SK-N-SH (cell line): Measurements from ENCODE around the gene CNTNAP2. TPM values are rescaled to one million over a fixed set of nuclear protein-coding genes. Genes with fewer than 3 reads are reported as not detected.

Experiments used
- CTCF ChIA-PET: fragments of 300-600, 350-600 bp; formaldehyde crosslinking; extraction: SDS; loops from one replicate; lab custom pipeline; 2021; lab: Yijun Ruan, JAX
- POLR2A ChIA-PET: fragments of 350-600 bp; sonication (Branson Sonifier 250); formaldehyde crosslinking; extraction: SDS; loops from one replicate; lab custom pipeline; 2020; ENCODE audit warnings: antibody characterized with exemption, inconsistent platforms; lab: Yijun Ruan, JAX
- DNase-seq: peaks from one replicate; pipeline ENCODE4 v3.0.0; 2012
- H2AFZ ChIP-seq: fragments of 200-600 bp; sonication (generic); 2 replicates; pipeline ENCODE4 v1.8.1; 2016; ENCODE audit warnings: antibody characterized with exemption, mild to moderate bottlenecking, low read depth
- H3F3A ChIP-seq: fragments of 200-600 bp; sonication (generic); replicated peaks from 2 replicates; pipeline ENCODE3; 2016; ENCODE audit warnings: antibody characterized with exemption, mild to moderate bottlenecking; ENCODE audit not compliant: insufficient read depth
- H3K27ac ChIP-seq, 2 experiments: fragments of 200-500 bp in 1 of 2; fragments of 200-600 bp in 1 of 2; sonication (Bioruptor generic) in 1 of 2; sonication (generic), shearing (Covaris generic) in 1 of 2; 2 replicates each; pipeline versions ENCODE4 v1.5.1 to v1.6.1; 2014 to 2016; ENCODE audit warnings: low read depth in 2 of 2, inconsistent platforms in 1 of 2, low read length in 1 of 2, mild to moderate bottlenecking in 1 of 2, mixed read lengths in 1 of 2
- H3K27me3 ChIP-seq: fragments of 200-600 bp; sonication (generic), shearing (Covaris generic); 2 replicates; pipeline ENCODE4 v1.6.1; 2016; ENCODE audit warnings: mixed run types; ENCODE audit not compliant: insufficient read depth
- H3K36me3 ChIP-seq, 2 experiments: fragments of 200-500 bp in 1 of 2; fragments of 200-600 bp in 1 of 2; sonication (Bioruptor generic) in 1 of 2; sonication (generic) in 1 of 2; replicated peaks in 1 of 2; 2 replicates each; pipeline versions ENCODE3 to v1.5.1; 2014 to 2016; ENCODE audit warnings: low read length in 1 of 2, mild to moderate bottlenecking in 1 of 2; ENCODE audit not compliant: insufficient read depth in 2 of 2, control insufficient read depth in 1 of 2
- H3K4me1 ChIP-seq, 2 experiments: fragments of 200-500 bp in 1 of 2; fragments of 200-600 bp in 1 of 2; sonication (Bioruptor generic) in 1 of 2; sonication (generic), shearing (Covaris generic) in 1 of 2; 2 replicates each; pipeline versions ENCODE4 v1.5.1 to v1.6.1; 2014 to 2016; ENCODE audit warnings: low read depth in 1 of 2, low read length in 1 of 2, mixed run types in 1 of 2; ENCODE audit not compliant: insufficient read depth in 2 of 2, control insufficient read depth in 1 of 2
- H3K4me2 ChIP-seq: fragments of 200-600 bp; sonication (generic), shearing (Covaris generic); 2 replicates; pipeline ENCODE4 v1.6.1; 2017; ENCODE audit warnings: mixed run types
- H3K4me3 ChIP-seq, 2 experiments: fragments of 200-500 bp in 1 of 2; fragments of 200-600 bp in 1 of 2; sonication (Bioruptor generic) in 1 of 2; sonication (generic), shearing (Covaris generic) in 1 of 2; 2 replicates each; pipeline versions ENCODE4 v1.5.1 to v1.8.1; 2014 to 2016; ENCODE audit warnings: low read depth in 2 of 2, inconsistent platforms in 1 of 2, low read length in 1 of 2, mild to moderate bottlenecking in 1 of 2, mixed read lengths in 1 of 2, moderate library complexity in 1 of 2
- H3K79me2 ChIP-seq: fragments of 200-600 bp; sonication (generic); 2 replicates; pipeline ENCODE4 v1.8.1; 2017; ENCODE audit warnings: mild to moderate bottlenecking; ENCODE audit not compliant: insufficient read depth
- H3K9ac ChIP-seq: fragments of 200-600 bp; sonication (generic); 2 replicates; pipeline ENCODE4 v1.6.1; 2017; ENCODE audit warnings: mixed run types
- H3K9me2 ChIP-seq: fragments of 200-600 bp; sonication (generic); 2 replicates; pipeline ENCODE4 v1.6.1; 2017; ENCODE audit warnings: mixed run types
- H3K9me3 ChIP-seq: fragments of 200-600 bp; sonication (generic); 2 replicates; pipeline ENCODE4 v1.6.1; 2017; ENCODE audit warnings: mixed run types, mild to moderate bottlenecking, moderate library complexity
- H4K20me1 ChIP-seq: fragments of 200-600 bp; sonication (generic); 2 replicates; pipeline ENCODE4 v1.6.1; 2017; ENCODE audit warnings: mild to moderate bottlenecking, mixed run types; ENCODE audit not compliant: insufficient read depth
- FOSL2 ChIP-seq: IDR thresholded peaks from 2 replicates; pipeline ENCODE4 v1.4.0; 2012; ENCODE audit warnings: low read depth, mild to moderate bottlenecking, moderate library complexity, borderline replicate concordance
- FOXJ3 ChIP-seq: sonication (generic); formaldehyde crosslinking; IDR thresholded peaks from 2 replicates; pipeline ENCODE4 v1.5.1; 2020; ENCODE audit warnings: mild to moderate bottlenecking, missing genetic modification reagents
- FOXM1 ChIP-seq: IDR thresholded peaks from 2 replicates; pipeline ENCODE4 v1.4.0; 2012; ENCODE audit warnings: low read depth, mild to moderate bottlenecking
- GABPA ChIP-seq: IDR thresholded peaks from 2 replicates; pipeline ENCODE4 v1.4.0; 2012; ENCODE audit warnings: low read depth, mild to moderate bottlenecking
- GATA2 ChIP-seq: sonication (generic); formaldehyde crosslinking; IDR thresholded peaks from 2 replicates; pipeline ENCODE4 v1.5.0; 2020; ENCODE audit warnings: mild to moderate bottlenecking, missing genetic modification reagents
- IRF3 ChIP-seq: fragments of 150-350 bp; IDR thresholded peaks from 2 replicates; pipeline ENCODE4 v1.6.1; 2016; ENCODE audit warnings: mild to moderate bottlenecking, low read depth, low read length
- JUND ChIP-seq: IDR thresholded peaks from 2 replicates; pipeline ENCODE4 v1.4.0; 2012
- MAX ChIP-seq: IDR thresholded peaks from 2 replicates; pipeline ENCODE4 v1.4.0; 2012; ENCODE audit warnings: low read depth
- MXI1 ChIP-seq: IDR thresholded peaks from 2 replicates; pipeline ENCODE4 v1.6.1; 2012; ENCODE audit warnings: mild to moderate bottlenecking, low read depth, low read length, improper control_type of control experiment
- NFIC ChIP-seq: IDR thresholded peaks from 2 replicates; pipeline ENCODE4 v1.4.0; 2012; ENCODE audit warnings: borderline replicate concordance
- NRF1 ChIP-seq: IDR thresholded peaks from 2 replicates; pipeline ENCODE4 v1.6.1; 2012; ENCODE audit warnings: low read depth, mild to moderate bottlenecking, low read length
- POLR2AphosphoS5 ChIP-seq: IDR thresholded peaks from 2 replicates; pipeline ENCODE4 v1.6.1; 2012; ENCODE audit warnings: low read depth, low read length
- RAD21 ChIP-seq: IDR thresholded peaks from 2 replicates; pipeline ENCODE4 v1.6.1; 2012; ENCODE audit warnings: mild to moderate bottlenecking, low read length
- RCOR1 ChIP-seq: fragments of 150-350 bp; IDR thresholded peaks from 2 replicates; pipeline ENCODE4 v1.6.1; 2017; ENCODE audit warnings: antibody characterized with exemption, low read length
- RXRA ChIP-seq: IDR thresholded peaks from 2 replicates; pipeline ENCODE4 v1.4.0; 2012; ENCODE audit warnings: low read depth, mild to moderate bottlenecking, borderline replicate concordance
- TAF1 ChIP-seq: IDR thresholded peaks from 2 replicates; pipeline ENCODE4 v1.6.1; 2012; ENCODE audit warnings: low read depth, mild to moderate bottlenecking, low read length, moderate library complexity, borderline replicate concordance
- TEAD4 ChIP-seq: IDR thresholded peaks from 2 replicates; pipeline ENCODE4 v1.4.0; 2012; ENCODE audit warnings: mild to moderate bottlenecking, borderline replicate concordance; ENCODE audit not compliant: insufficient read depth
- USF1 ChIP-seq: IDR thresholded peaks from 2 replicates; pipeline ENCODE4 v1.4.0; 2012; ENCODE audit warnings: low read depth, borderline replicate concordance
- YY1 ChIP-seq: IDR thresholded peaks from 2 replicates; pipeline ENCODE4 v1.4.0; 2012; ENCODE audit warnings: low read depth, mild to moderate bottlenecking
- WGBS: methylation state at CpG from one replicate; pipeline ENCODE4 v1.1.6; 2017; ENCODE audit warnings: low lambda C conversion rate; 5-methylcytosine and 5-hydroxymethylcytosine counted together
- polyA plus RNA-seq, 3 experiments: library from polyadenylated mRNA; depleted of rRNA; stranded (reverse); fragments of >200 nt; gene quantifications; 2 replicates each; pipeline ENCODE4 v1.2.3, GENCODE V29; 2012
- TF ChIP-seq, protein P1 (sequence below): IDR thresholded peaks from 2 replicates; pipeline ENCODE4 v1.4.0; 2012; ENCODE audit warnings: low read depth, borderline replicate concordance
- TF ChIP-seq, protein P2 (sequence below): IDR thresholded peaks from 2 replicates; pipeline ENCODE4; 2012

CNTNAP2 gene
- polyA plus RNA-seq, 1 of the 3 experiments (the other 2 are of a cell fraction): 3.4 TPM

DNA sequence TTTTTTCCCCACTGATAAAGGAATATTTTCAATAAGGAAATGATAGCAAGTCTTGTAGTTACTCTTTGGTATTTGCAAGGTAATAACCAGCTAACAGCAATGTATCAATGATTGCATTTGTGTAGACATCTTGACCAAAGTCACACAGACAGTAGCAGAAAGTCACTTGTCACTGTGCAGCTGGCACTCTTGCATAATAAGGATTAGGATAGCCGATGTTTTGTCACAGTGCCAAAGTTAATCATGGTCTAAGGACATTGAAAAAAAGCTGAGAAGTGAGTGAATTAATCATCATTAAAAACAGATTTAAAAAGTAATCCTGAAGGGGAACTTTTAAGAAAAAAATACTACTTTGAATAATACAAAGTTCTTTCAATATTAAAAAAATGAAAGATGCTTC lies 1639.7 kb downstream of the CNTNAP2 start:
- H3K79me2 ChIP-seq: no peaks in the 10 kb centered on the region
- H3K9me3 ChIP-seq: no peaks in the 10 kb centered on the region
- no peak for TF ChIP-seq USF1
- no peak for TF ChIP-seq FOXJ3
- no peak for TF ChIP-seq JUND
- TF ChIP-seq TAF1: no peak
- no peak for TF ChIP-seq IRF3
- TF ChIP-seq GATA2: no peak
- TF ChIP-seq MAX: no peak
- H3K4me1 ChIP-seq: peaks cover 0 to 6% of the 10 kb centered on the region in 2 experiments; a peak in 2 of 4 replicates
- DNase-seq: no peak
- H3K27ac ChIP-seq: no peak overlapping the region
- no peaks in the 10 kb centered on the region for H3K36me3 ChIP-seq
- ChIA-PET POLR2A (interaction anchor here (0.6 kb wide), 1 partner anchor 32 kb away, joined by 3 read pairs; no protein-coding TSS in a partner anchor), CTCF (interaction anchor here (0.6 kb wide), 1 partner anchor 11 kb away, joined by 3 read pairs; no protein-coding TSS in a partner anchor)
- no peak overlapping the region for H3K4me3 ChIP-seq
- no peak overlapping the region for H3K9ac ChIP-seq
- H3K27me3 ChIP-seq: no peaks in the 10 kb centered on the region
- WGBS: 11% methylated on average over 1 of the region's 1 CpG
- 0 out of 2 replicates have a peak overlapping the region, but pooled peaks have one; percentile 17 for H2AFZ ChIP-seq
- no peaks in the 10 kb centered on the region for H4K20me1 ChIP-seq
- no peak overlapping the region for H3K4me2 ChIP-seq
- H3F3A ChIP-seq: no peaks in the 10 kb centered on the region
- H3K9me2 ChIP-seq: no peaks in the 10 kb centered on the region

DNA sequence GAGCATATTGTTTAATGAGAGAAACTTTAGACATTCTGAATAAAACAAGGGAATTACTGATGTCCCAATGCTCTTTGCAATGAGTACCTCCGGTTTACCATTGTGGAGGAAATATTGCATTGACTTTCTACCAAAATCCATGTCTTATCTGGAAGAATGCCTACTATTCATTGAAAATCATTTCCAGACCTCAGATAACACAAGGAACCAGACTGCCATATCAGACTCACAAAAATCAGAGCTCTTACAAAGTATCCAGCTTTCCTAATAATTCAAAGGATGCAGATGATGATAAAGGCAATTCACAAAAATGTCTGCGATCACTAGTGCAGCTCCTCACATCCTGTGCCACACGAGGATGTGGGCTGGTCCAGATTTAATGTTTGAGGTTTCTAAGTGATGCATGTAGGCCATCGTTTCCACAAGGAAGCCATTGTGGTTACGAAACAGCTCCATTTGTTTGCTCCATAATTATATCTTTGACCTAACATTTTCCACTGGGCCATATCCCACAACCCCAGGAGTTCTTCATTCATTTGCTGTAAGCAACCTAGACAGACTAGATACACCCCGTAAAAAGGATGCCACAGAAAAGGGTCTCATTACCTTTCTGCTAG lies 1642.8 kb downstream of the CNTNAP2 start:
- H3K27ac ChIP-seq: peak overlapping the region in 1 of 2 experiments; percentile 82; a peak in 1 of 4 replicates
- H3K9me3 ChIP-seq: no peaks in the 10 kb centered on the region
- no peak overlapping the region for H3K9ac ChIP-seq
- no peaks in the 10 kb centered on the region for H4K20me1 ChIP-seq
- H3K4me1 ChIP-seq: peaks cover 0 to 8% of the 10 kb centered on the region in 2 experiments; a peak in 2 of 4 replicates
- peak; percentile 16 for DNase-seq
- no peak overlapping the region for H3K4me2 ChIP-seq
- CTCF ChIA-PET: interaction anchor here (0.5 to 1.6 kb wide), 4 partner anchors 19 to 53 kb away, joined by 3 to 4 read pairs (median 3); no protein-coding TSS in a partner anchor
- H3K36me3 ChIP-seq: no peaks in the 10 kb centered on the region
- H3K4me3 ChIP-seq: no peak overlapping the region
- no peaks in the 10 kb centered on the region for H3K9me2 ChIP-seq
- no peaks in the 10 kb centered on the region for H3F3A ChIP-seq
- H3K79me2 ChIP-seq: no peaks in the 10 kb centered on the region
- H3K27me3 ChIP-seq: no peaks in the 10 kb centered on the region
- POLR2A ChIA-PET: no interaction called here
- WGBS: 53% methylated on average over 6 of the region's 6 CpGs
- no peak overlapping the region for H2AFZ ChIP-seq
- TF ChIP-seq JUND: no peak
- no peak for TF ChIP-seq FOXM1
- no peak for TF ChIP-seq GABPA
- TF ChIP-seq FOXJ3: no peak
- TF ChIP-seq, protein P1, sequence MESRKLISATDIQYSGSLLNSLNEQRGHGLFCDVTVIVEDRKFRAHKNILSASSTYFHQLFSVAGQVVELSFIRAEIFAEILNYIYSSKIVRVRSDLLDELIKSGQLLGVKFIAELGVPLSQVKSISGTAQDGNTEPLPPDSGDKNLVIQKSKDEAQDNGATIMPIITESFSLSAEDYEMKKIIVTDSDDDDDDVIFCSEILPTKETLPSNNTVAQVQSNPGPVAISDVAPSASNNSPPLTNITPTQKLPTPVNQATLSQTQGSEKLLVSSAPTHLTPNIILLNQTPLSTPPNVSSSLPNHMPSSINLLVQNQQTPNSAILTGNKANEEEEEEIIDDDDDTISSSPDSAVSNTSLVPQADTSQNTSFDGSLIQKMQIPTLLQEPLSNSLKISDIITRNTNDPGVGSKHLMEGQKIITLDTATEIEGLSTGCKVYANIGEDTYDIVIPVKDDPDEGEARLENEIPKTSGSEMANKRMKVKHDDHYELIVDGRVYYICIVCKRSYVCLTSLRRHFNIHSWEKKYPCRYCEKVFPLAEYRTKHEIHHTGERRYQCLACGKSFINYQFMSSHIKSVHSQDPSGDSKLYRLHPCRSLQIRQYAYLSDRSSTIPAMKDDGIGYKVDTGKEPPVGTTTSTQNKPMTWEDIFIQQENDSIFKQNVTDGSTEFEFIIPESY: no peak
- TF ChIP-seq NRF1: no peak
- TF ChIP-seq YY1: no peak
- TF ChIP-seq NFIC: no peak
- TF ChIP-seq FOSL2: no peak
- 0 out of 2 replicates have a peak, but pooled peaks have one; percentile 6 for TF ChIP-seq RAD21
- no peak for TF ChIP-seq IRF3
- TF ChIP-seq RCOR1: peak; percentile 8; the same call in 1 of the 2 replicates
- no peak; the same call in 1 of the 2 replicates for TF ChIP-seq MXI1
- TF ChIP-seq TEAD4: no peak
- TF ChIP-seq POLR2AphosphoS5: no peak
- TF ChIP-seq RXRA: no peak
- TF ChIP-seq, protein P2, sequence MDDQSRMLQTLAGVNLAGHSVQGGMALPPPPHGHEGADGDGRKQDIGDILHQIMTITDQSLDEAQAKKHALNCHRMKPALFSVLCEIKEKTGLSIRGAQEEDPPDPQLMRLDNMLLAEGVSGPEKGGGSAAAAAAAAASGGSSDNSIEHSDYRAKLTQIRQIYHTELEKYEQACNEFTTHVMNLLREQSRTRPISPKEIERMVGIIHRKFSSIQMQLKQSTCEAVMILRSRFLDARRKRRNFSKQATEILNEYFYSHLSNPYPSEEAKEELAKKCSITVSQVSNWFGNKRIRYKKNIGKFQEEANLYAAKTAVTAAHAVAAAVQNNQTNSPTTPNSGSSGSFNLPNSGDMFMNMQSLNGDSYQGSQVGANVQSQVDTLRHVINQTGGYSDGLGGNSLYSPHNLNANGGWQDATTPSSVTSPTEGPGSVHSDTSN: no peak
